Astrocyte of the cerebellum (primary cell): Measurements from ENCODE around the gene LTB4R2.
A peak's percentile ranks its signal among the peaks of the same experiment; 100 is the strongest.
"Not testable (repeated sequence)": the region's sequence is repeated elsewhere in the genome, so short reads cannot be mapped to it uniquely, and the experiment has no call there.

Source experiments
- DNase-seq: peaks from one replicate; pipeline ENCODE4 v3.0.0-alpha.2; 2011; ENCODE audit warnings: low read depth
- H3K4me3 ChIP-seq: 2 replicates; pipeline ENCODE4 v1.5.1; 2011; ENCODE audit warnings: mild to moderate bottlenecking, low read depth, low read length, moderate library complexity
- CTCF ChIP-seq: IDR thresholded peaks from 2 replicates; pipeline ENCODE4 v1.5.1; 2012; ENCODE audit warnings: low read length, low read depth, moderate library complexity, mild to moderate bottlenecking; ENCODE audit errors: missing control alignments
- in situ Hi-C: cut with HindIII; loops from 2 replicates; pipeline ENCODE4 v1.10.0; 2017; ENCODE audit warnings: low sequenced_read_pairs

LTB4R2 gene

GRCh38 chr14:24327303-24327702, 17.4 kb downstream of the LTB4R2 start:
- in situ Hi-C loops, result no loop called here

GRCh38 chr14:24327914-24328313, 18.0 kb downstream of the LTB4R2 start:
- DNase-seq, in situ Hi-C loops: not testable (repeated sequence)
- peak; percentile 41 for TF ChIP-seq CTCF

More at GRCh38 chr14:24327303-24327702, 17.4 kb downstream of the LTB4R2 start:
- no peak overlapping the region for H3K4me3 ChIP-seq
- DNase-seq, result no peak
- no peak for TF ChIP-seq CTCF

GRCh38 chr14:24329073-24329663, 19.2 kb downstream of the LTB4R2 start:
- no peak for TF ChIP-seq CTCF
- in situ Hi-C loops, result no loop called here
- no peak overlapping the region for H3K4me3 ChIP-seq
- DNase-seq, result no peak

More at GRCh38 chr14:24327914-24328313, 18.0 kb downstream of the LTB4R2 start:
- not testable (repeated sequence) for H3K4me3 ChIP-seq

GRCh38 chr14:24329736-24330135, 19.8 kb downstream of the LTB4R2 start:
- no peak overlapping the region for H3K4me3 ChIP-seq
- in situ Hi-C loops, result no loop called here
- no peak for DNase-seq
- TF ChIP-seq CTCF, result no peak

- DNase-seq, result no peak
- no peak for TF ChIP-seq CTCF
- in situ Hi-C loops, result no loop called here
- no peak overlapping the region for H3K4me3 ChIP-seq
Observed at GRCh38 chr14:24330973-24331674, 21.2 kb downstream of the LTB4R2 start.

- DNase-seq, result no peak
- TF ChIP-seq CTCF, result no peak
- H3K4me3 ChIP-seq, result no peak overlapping the region
- in situ Hi-C loops, result no loop called here
Observed at GRCh38 chr14:24331731-24332267, 21.9 kb downstream of the LTB4R2 start.
